GM23338 (cell line): ENCODE data around the gene LY86. TPM values are rescaled to one million over a fixed set of nuclear protein-coding genes. Genes with fewer than 3 reads are reported as not detected.

Source experiments
- ATAC-seq: fragments of 200-7000 bp; cut with Tn5 transposase; 3 replicates; pipeline ENCODE4 v1.9.1; 2020
- DNase-seq: peaks from one replicate; pipeline ENCODE4 v3.0.0-alpha.2; 2015; ENCODE audit warnings: low spot score
- H2AFZ ChIP-seq: fragments of 200-600 bp; sonication (generic); 2 replicates; pipeline ENCODE4 v1.8.0; 2016; ENCODE audit warnings: antibody characterized with exemption, mild to moderate bottlenecking, moderate library complexity
- H3F3A ChIP-seq: fragments of 200-600 bp; sonication (generic); replicated peaks from 2 replicates; pipeline ENCODE4 v1.8.0; 2017; ENCODE audit warnings: antibody characterized with exemption, mixed run types, low read depth
- H3K27ac ChIP-seq: fragments of 200-600 bp; sonication (generic); 2 replicates; pipeline ENCODE4 v1.6.1; 2016; ENCODE audit warnings: low read depth
- H3K27me3 ChIP-seq: fragments of 200-600 bp; sonication (generic); 2 replicates; pipeline ENCODE4 v1.8.0; 2016; ENCODE audit warnings: mild to moderate bottlenecking, mixed run types, moderate library complexity; ENCODE audit not compliant: insufficient read depth
- H3K36me3 ChIP-seq: fragments of 200-600 bp; sonication (generic); 2 replicates; pipeline ENCODE4 v1.8.0; 2016; ENCODE audit warnings: mild to moderate bottlenecking; ENCODE audit not compliant: insufficient read depth
- H3K4me1 ChIP-seq: fragments of 200-600 bp; sonication (generic); 2 replicates; pipeline ENCODE4 v1.8.0; 2016; ENCODE audit warnings: mild to moderate bottlenecking, moderate library complexity; ENCODE audit not compliant: insufficient read depth
- H3K4me2 ChIP-seq: fragments of 200-600 bp; sonication (generic); 2 replicates; pipeline ENCODE4 v1.7.1; 2017; ENCODE audit warnings: mixed run types
- H3K4me3 ChIP-seq: fragments of 200-600 bp; sonication (generic); 2 replicates; pipeline ENCODE4 v1.6.1; 2016; ENCODE audit warnings: mixed run types
- H3K79me2 ChIP-seq: fragments of 200-600 bp; sonication (generic); replicated peaks from 2 replicates; pipeline ENCODE4 v1.8.0; 2017; ENCODE audit warnings: mild to moderate bottlenecking; ENCODE audit not compliant: insufficient read depth
- H3K9me2 ChIP-seq: fragments of 200-600 bp; sonication (generic); 2 replicates; pipeline ENCODE4 v1.8.0; 2017; ENCODE audit not compliant: insufficient read depth
- H4K20me1 ChIP-seq: fragments of 200-600 bp; sonication (generic); replicated peaks from 2 replicates; pipeline ENCODE4 v1.8.0; 2017; ENCODE audit warnings: mild to moderate bottlenecking; ENCODE audit not compliant: insufficient read depth
- H3K27ac Mint-ChIP-seq: 2 replicates; pipeline ENCODE4 v1.8.0; 2020; ENCODE audit warnings: inconsistent platforms, mild to moderate bottlenecking, moderate library complexity, mixed read lengths
- H3K27me3 Mint-ChIP-seq: 3 replicates; pipeline ENCODE4 v1.8.0; 2022; ENCODE audit warnings: low read depth, mild to moderate bottlenecking, moderate library complexity, mixed read lengths, inconsistent platforms; ENCODE audit not compliant: insufficient read depth, poor library complexity
- H3K36me3 Mint-ChIP-seq: 3 replicates; pipeline ENCODE4 v1.8.0; 2021; ENCODE audit warnings: low read depth, mild to moderate bottlenecking, inconsistent platforms, moderate library complexity, mixed read lengths
- H3K4me1 Mint-ChIP-seq: 3 replicates; pipeline ENCODE4 v1.8.0; 2020; ENCODE audit warnings: mild to moderate bottlenecking, inconsistent platforms, mixed read lengths
- H3K4me3 Mint-ChIP-seq: 3 replicates; pipeline ENCODE4 v1.8.0; 2021; ENCODE audit warnings: moderate library complexity, mild to moderate bottlenecking, inconsistent platforms, mixed read lengths
- H3K9me3 Mint-ChIP-seq: 3 replicates; pipeline ENCODE4 v1.8.0; 2020; ENCODE audit warnings: moderate library complexity, mild to moderate bottlenecking, inconsistent platforms, mixed read lengths
- CREB1 ChIP-seq: fragments of 250-450 bp; sonication (Bioruptor Pico); IDR thresholded peaks from 2 replicates; pipeline ENCODE4 v1.5.0; 2020; ENCODE audit warnings: low read depth, mild to moderate bottlenecking, moderate library complexity
- EZH2 ChIP-seq: fragments of 200-600 bp; sonication (generic); IDR thresholded peaks from one replicate; pipeline ENCODE4 v1.8.0; 2017; ENCODE audit warnings: antibody characterized with exemption, mild to moderate bottlenecking, low read depth; ENCODE audit not compliant: unreplicated experiment
- EZH2phosphoT487 ChIP-seq: fragments of 200-600 bp; sonication (generic); IDR thresholded peaks from one replicate; pipeline ENCODE4 v1.8.1; 2018; ENCODE audit warnings: antibody characterized with exemption; ENCODE audit not compliant: unreplicated experiment
- NANOG ChIP-seq: IDR thresholded peaks from 2 replicates; pipeline ENCODE4 v1.6.1; 2016; ENCODE audit warnings: antibody characterized with exemption, borderline replicate concordance
- polyA plus RNA-seq: library from polyadenylated mRNA; unstranded; fragments of >200 nt; fragmentation: Nextera tagmentation; extraction: Ambion mirVana; gene quantifications from 2 replicates; pipeline ENCODE4 v1.2.1, GENCODE V29; 2016
- total RNA-seq: library from RNA; depleted of rRNA; stranded (reverse); fragments of >200 nt; shearing (Covaris generic); gene quantifications from 2 replicates; pipeline ENCODE4 v1.2.3, GENCODE V29; 2014
- TF ChIP-seq, protein P1 (sequence below), 2 experiments: fragments of 200-600 bp in 1 of 2; sonication (generic) in 1 of 2; conservative IDR thresholded peaks; 2 replicates each; pipeline versions ENCODE4 v1.5.1 to v1.6.1; 2016 to 2017; ENCODE audit warnings: antibody characterized with exemption in 2 of 2, low read depth in 2 of 2, mild to moderate bottlenecking in 2 of 2, moderate library complexity in 1 of 2
- TF ChIP-seq, protein P2 (sequence below): fragments of 250-450 bp; sonication (Bioruptor Pico); IDR thresholded peaks from 2 replicates; pipeline ENCODE4 v1.5.0; 2020; ENCODE audit warnings: mild to moderate bottlenecking, moderate library complexity
- TF ChIP-seq, protein P3 (sequence below): IDR thresholded peaks from 2 replicates; pipeline ENCODE4 v1.6.1; 2016; ENCODE audit warnings: antibody characterized with exemption
- TF ChIP-seq, protein P4 (sequence below): IDR thresholded peaks from one replicate; pipeline ENCODE4 v1.6.1; 2018; ENCODE audit warnings: antibody characterized with exemption; ENCODE audit not compliant: unreplicated experiment

LY86 gene
- total and polyA plus RNA-seq, 2 experiments from 2014 or later: 0.29 TPM; not detected in 1

DNA sequence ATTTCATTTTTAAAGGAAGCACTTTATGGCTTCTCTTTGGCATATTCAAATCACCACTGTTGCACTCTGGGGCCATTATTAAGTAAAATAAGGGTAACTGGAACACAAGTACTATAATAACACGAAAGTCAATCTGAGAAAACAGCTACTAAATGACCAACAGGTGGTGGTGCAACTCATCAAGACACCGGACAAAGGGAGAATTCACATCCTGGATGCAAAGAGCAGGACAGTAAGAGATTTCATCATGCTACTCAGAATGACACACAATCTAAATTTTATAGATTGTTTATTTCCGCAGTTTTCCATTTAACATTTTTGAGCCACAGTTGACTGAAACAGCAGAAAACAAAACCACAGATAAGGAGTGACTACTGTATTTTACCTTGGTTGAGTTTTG is 27.6 kb upstream of the LY86 start:
- Mint-ChIP-seq H3K9me3 (peaks cover 15% of the 10 kb centered on the region), H3K36me3 (peaks cover 14% of the 10 kb centered on the region), H3K4me1 (peaks cover 3% of the 10 kb centered on the region; the same call in 1 of the 3 replicates), H3K27ac (no peak overlapping the region), H3K4me3 (no peak overlapping the region), H3K27me3 (peaks cover 3% of the 10 kb centered on the region)
- TF ChIP-seq, protein P1, sequence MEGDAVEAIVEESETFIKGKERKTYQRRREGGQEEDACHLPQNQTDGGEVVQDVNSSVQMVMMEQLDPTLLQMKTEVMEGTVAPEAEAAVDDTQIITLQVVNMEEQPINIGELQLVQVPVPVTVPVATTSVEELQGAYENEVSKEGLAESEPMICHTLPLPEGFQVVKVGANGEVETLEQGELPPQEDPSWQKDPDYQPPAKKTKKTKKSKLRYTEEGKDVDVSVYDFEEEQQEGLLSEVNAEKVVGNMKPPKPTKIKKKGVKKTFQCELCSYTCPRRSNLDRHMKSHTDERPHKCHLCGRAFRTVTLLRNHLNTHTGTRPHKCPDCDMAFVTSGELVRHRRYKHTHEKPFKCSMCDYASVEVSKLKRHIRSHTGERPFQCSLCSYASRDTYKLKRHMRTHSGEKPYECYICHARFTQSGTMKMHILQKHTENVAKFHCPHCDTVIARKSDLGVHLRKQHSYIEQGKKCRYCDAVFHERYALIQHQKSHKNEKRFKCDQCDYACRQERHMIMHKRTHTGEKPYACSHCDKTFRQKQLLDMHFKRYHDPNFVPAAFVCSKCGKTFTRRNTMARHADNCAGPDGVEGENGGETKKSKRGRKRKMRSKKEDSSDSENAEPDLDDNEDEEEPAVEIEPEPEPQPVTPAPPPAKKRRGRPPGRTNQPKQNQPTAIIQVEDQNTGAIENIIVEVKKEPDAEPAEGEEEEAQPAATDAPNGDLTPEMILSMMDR (conservative IDR thresholded peaks at IDR 0.05; ENCODE audit: low read depth in 2 of 2): peak; percentile 24 to 39
- TF ChIP-seq NANOG: no peak
- Histone ChIP-seq H3K27ac (no peak overlapping the region), H3K27me3 (no peaks in the 10 kb centered on the region), H3K4me2 (no peak overlapping the region), H3K4me3 (no peak overlapping the region), H3K9me2 (no peaks in the 10 kb centered on the region), H3K4me1 (no peaks in the 10 kb centered on the region), H4K20me1 (no peaks in the 10 kb centered on the region), H2AFZ (no peak overlapping the region), H3K79me2 (no peaks in the 10 kb centered on the region), H3F3A (no peaks in the 10 kb centered on the region), H3K36me3 (no peaks in the 10 kb centered on the region)
- DNase-seq (no peak), ATAC-seq (no peak)

DNA sequence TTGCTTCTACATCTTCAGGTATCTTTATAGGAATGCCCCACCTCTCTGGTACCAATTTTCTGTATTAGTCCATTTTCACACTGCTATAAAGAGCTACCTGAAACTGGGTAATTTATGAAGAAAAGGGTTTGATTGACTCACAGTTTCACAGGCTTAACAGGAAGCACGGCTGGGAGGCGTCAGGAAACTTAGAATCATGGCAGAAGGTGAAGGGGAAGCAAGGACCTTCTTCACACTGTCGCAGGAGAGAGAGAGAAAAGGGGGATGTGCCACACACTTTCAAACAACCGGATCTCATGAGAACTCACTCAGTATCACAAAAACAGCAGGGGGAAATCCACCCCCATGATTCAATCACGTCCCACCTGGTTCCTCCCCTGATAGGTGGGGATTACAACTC is 24.4 kb upstream of the LY86 start:
- no peaks in the 10 kb centered on the region for H3K4me1 ChIP-seq
- no peak overlapping the region for H3K4me3 ChIP-seq
- peaks cover 3% of the 10 kb centered on the region for H3K27me3 Mint-ChIP-seq
- ATAC-seq (no peak), DNase-seq (no peak)
- H3K9me2 ChIP-seq: no peaks in the 10 kb centered on the region
- H3K27me3 ChIP-seq: no peaks in the 10 kb centered on the region
- no peak overlapping the region for H3K4me3 Mint-ChIP-seq
- H3K36me3 Mint-ChIP-seq: peaks cover 14% of the 10 kb centered on the region
- H3K27ac ChIP-seq: no peak overlapping the region
- no peak overlapping the region for H3K27ac Mint-ChIP-seq
- no peak overlapping the region for H3K4me2 ChIP-seq
- H3K79me2 ChIP-seq: no peaks in the 10 kb centered on the region
- H3K4me1 Mint-ChIP-seq: peaks cover 3% of the 10 kb centered on the region; the same call in 1 of the 3 replicates
- peaks cover 15% of the 10 kb centered on the region for H3K9me3 Mint-ChIP-seq
- no peaks in the 10 kb centered on the region for H3K36me3 ChIP-seq
- no peaks in the 10 kb centered on the region for H4K20me1 ChIP-seq
- H2AFZ ChIP-seq: no peak overlapping the region
- H3F3A ChIP-seq: no peaks in the 10 kb centered on the region
- TF ChIP-seq EZH2phosphoT487 (no peak), EZH2 (no peak), CREB1 (no peak), NANOG (no peak)
- TF ChIP-seq, protein P2, sequence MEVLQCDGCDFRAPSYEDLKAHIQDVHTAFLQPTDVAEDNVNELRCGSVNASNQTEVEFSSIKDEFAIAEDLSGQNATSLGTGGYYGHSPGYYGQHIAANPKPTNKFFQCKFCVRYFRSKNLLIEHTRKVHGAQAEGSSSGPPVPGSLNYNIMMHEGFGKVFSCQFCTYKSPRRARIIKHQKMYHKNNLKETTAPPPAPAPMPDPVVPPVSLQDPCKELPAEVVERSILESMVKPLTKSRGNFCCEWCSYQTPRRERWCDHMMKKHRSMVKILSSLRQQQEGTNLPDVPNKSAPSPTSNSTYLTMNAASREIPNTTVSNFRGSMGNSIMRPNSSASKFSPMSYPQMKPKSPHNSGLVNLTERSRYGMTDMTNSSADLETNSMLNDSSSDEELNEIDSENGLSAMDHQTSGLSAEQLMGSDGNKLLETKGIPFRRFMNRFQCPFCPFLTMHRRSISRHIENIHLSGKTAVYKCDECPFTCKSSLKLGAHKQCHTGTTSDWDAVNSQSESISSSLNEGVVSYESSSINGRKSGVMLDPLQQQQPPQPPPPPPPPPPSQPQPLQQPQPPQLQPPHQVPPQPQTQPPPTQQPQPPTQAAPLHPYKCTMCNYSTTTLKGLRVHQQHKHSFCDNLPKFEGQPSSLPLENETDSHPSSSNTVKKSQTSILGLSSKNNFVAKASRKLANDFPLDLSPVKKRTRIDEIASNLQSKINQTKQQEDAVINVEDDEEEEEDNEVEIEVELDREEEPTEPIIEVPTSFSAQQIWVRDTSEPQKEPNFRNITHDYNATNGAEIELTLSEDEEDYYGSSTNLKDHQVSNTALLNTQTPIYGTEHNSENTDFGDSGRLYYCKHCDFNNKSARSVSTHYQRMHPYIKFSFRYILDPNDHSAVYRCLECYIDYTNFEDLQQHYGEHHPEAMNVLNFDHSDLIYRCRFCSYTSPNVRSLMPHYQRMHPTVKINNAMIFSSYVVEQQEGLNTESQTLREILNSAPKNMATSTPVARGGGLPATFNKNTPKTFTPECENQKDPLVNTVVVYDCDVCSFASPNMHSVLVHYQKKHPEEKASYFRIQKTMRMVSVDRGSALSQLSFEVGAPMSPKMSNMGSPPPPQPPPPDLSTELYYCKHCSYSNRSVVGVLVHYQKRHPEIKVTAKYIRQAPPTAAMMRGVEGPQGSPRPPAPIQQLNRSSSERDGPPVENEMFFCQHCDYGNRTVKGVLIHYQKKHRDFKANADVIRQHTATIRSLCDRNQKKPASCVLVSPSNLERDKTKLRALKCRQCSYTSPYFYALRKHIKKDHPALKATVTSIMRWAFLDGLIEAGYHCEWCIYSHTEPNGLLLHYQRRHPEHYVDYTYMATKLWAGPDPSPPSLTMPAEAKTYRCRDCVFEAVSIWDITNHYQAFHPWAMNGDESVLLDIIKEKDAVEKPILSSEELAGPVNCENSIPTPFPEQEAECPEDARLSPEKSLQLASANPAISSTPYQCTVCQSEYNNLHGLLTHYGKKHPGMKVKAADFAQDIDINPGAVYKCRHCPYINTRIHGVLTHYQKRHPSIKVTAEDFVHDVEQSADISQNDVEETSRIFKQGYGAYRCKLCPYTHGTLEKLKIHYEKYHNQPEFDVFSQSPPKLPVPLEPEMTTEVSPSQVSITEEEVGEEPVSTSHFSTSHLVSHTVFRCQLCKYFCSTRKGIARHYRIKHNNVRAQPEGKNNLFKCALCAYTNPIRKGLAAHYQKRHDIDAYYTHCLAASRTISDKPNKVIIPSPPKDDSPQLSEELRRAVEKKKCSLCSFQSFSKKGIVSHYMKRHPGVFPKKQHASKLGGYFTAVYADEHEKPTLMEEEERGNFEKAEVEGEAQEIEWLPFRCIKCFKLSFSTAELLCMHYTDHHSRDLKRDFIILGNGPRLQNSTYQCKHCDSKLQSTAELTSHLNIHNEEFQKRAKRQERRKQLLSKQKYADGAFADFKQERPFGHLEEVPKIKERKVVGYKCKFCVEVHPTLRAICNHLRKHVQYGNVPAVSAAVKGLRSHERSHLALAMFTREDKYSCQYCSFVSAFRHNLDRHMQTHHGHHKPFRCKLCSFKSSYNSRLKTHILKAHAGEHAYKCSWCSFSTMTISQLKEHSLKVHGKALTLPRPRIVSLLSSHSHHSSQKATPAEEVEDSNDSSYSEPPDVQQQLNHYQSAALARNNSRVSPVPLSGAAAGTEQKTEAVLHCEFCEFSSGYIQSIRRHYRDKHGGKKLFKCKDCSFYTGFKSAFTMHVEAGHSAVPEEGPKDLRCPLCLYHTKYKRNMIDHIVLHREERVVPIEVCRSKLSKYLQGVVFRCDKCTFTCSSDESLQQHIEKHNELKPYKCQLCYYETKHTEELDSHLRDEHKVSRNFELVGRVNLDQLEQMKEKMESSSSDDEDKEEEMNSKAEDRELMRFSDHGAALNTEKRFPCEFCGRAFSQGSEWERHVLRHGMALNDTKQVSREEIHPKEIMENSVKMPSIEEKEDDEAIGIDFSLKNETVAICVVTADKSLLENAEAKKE (CRISPR knock-in tag): no peak
- TF ChIP-seq, protein P3, sequence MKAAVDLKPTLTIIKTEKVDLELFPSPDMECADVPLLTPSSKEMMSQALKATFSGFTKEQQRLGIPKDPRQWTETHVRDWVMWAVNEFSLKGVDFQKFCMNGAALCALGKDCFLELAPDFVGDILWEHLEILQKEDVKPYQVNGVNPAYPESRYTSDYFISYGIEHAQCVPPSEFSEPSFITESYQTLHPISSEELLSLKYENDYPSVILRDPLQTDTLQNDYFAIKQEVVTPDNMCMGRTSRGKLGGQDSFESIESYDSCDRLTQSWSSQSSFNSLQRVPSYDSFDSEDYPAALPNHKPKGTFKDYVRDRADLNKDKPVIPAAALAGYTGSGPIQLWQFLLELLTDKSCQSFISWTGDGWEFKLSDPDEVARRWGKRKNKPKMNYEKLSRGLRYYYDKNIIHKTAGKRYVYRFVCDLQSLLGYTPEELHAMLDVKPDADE: no peak
- TF ChIP-seq, protein P4, sequence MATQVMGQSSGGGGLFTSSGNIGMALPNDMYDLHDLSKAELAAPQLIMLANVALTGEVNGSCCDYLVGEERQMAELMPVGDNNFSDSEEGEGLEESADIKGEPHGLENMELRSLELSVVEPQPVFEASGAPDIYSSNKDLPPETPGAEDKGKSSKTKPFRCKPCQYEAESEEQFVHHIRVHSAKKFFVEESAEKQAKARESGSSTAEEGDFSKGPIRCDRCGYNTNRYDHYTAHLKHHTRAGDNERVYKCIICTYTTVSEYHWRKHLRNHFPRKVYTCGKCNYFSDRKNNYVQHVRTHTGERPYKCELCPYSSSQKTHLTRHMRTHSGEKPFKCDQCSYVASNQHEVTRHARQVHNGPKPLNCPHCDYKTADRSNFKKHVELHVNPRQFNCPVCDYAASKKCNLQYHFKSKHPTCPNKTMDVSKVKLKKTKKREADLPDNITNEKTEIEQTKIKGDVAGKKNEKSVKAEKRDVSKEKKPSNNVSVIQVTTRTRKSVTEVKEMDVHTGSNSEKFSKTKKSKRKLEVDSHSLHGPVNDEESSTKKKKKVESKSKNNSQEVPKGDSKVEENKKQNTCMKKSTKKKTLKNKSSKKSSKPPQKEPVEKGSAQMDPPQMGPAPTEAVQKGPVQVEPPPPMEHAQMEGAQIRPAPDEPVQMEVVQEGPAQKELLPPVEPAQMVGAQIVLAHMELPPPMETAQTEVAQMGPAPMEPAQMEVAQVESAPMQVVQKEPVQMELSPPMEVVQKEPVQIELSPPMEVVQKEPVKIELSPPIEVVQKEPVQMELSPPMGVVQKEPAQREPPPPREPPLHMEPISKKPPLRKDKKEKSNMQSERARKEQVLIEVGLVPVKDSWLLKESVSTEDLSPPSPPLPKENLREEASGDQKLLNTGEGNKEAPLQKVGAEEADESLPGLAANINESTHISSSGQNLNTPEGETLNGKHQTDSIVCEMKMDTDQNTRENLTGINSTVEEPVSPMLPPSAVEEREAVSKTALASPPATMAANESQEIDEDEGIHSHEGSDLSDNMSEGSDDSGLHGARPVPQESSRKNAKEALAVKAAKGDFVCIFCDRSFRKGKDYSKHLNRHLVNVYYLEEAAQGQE: no peak
